ENCODE data around the gene ZBTB7B. TPM values are rescaled to one million over a fixed set of nuclear protein-coding genes. Genes with fewer than 3 reads are reported as not detected.

ZBTB7B gene
- total and polyA plus RNA-seq, 9 of the 15 experiments (the other 6 are each of a cell fraction or from before 2014, with no cell fraction given): 0.04 to 46.5 (median 15.2) TPM

GRCh38 chr1:155003227-155003765, 694 bp downstream of the ZBTB7B start (continued):
- TF ChIP-seq ZNF239 (CRISPR knock-in tag; IDR thresholded peaks at IDR 0.05) (no peak), THAP12 (CRISPR knock-in tag; IDR thresholded peaks at IDR 0.05) (no peak), ZNF232 (CRISPR knock-in tag; IDR thresholded peaks at IDR 0.05) (no peak), PTBP1 (IDR thresholded peaks at IDR 0.05; ENCODE audit: low read depth, low read length) (no peak), ZNF133 (CRISPR knock-in tag; IDR thresholded peaks at IDR 0.05) (no peak), MLLT1 (IDR thresholded peaks at IDR 0.05) (no peak), YY1 (IDR thresholded peaks at IDR 0.05; ENCODE audit: borderline replicate concordance in 1 of 3, control insufficient read depth in 1 of 3, extremely low read depth in 1 of 3, insufficient read depth in 3 of 3, insufficient read length in 1 of 3, insufficient replicate concordance in 2 of 3, low read depth in 1 of 3, low read length in 2 of 3) (no peak), ZNF766 (CRISPR knock-in tag; conservative IDR thresholded peaks at IDR 0.05) (no peak; the same call in 1 of the 2 replicates), RFX5 (IDR thresholded peaks at IDR 0.05; ENCODE audit: low read depth, low read length) (no peak)

Data from K562 (cell line).